ENCODE results near the gene KIF14. TPM values are rescaled to one million over a fixed set of nuclear protein-coding genes. Genes with fewer than 3 reads are reported as not detected.

The KIF14 gene
- total and polyA plus RNA-seq, 2 of the 4 experiments (the other 2 are of a cell fraction): 2.3 to 4.7 TPM

DNA sequence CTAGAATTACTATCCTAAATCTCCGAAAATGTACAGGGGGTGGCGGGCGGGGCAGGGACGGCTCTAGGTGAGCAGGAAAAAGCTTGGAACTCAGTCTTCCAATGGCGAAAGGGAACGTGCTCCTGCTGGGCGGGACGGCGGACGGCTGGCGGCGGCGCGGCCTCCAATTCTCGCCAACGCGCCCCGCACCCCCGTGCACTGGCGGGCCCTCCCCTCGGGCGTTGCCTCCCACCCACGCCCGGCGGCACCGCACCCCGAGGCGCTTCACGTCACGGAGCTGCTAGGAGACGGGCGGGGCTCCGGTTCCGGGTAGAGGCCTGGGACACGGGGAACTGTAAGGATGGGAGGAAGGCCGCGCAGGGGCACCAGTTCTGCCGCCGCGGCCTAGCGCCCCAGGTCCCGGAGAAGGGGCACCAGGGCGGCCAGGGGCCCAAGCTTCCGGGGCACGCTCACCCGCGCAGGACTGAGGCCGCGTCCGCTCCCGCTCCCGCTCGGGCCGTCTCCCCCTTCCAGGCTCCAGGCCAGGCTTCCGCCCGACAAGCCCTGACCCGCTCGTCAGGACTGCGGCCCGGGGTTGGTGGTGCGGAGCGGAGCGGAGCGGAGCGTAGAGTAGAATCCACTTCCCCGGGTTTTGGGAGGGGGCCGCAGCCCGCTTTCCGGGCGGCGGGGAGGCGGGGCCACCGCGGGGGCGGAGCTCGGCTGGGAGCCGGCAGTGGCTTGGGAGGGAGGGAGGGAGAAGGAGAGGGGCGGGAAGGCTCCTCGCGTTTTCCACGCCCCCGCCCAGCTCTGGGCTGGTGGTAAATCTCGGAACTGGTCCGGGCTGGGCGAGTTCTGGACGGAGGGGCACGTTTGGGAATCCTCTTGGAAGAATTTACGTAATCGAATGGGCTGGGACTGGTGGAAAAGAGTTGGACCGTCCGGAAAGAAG is 49.0 kb upstream of the KIF14 start, which contains the start of gene DDX59 (continued):
- TF ChIP-seq, protein P1, sequence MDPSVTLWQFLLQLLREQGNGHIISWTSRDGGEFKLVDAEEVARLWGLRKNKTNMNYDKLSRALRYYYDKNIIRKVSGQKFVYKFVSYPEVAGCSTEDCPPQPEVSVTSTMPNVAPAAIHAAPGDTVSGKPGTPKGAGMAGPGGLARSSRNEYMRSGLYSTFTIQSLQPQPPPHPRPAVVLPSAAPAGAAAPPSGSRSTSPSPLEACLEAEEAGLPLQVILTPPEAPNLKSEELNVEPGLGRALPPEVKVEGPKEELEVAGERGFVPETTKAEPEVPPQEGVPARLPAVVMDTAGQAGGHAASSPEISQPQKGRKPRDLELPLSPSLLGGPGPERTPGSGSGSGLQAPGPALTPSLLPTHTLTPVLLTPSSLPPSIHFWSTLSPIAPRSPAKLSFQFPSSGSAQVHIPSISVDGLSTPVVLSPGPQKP (IDR thresholded peaks at IDR 0.05; ENCODE audit: borderline replicate concordance, low read depth, low read length): no peak
- TF ChIP-seq RFX5 (IDR thresholded peaks at IDR 0.05; ENCODE audit: low read depth, low read length): no peak
- TF ChIP-seq MAFK (IDR thresholded peaks at IDR 0.05; ENCODE audit: low read depth, low read length): no peak

All from IMR-90 (cell line).